GM10248 (cell line): Measurements from ENCODE around the gene SDHAF1.
"Not testable (repeated sequence)": the region's sequence is repeated elsewhere in the genome, so short reads cannot be mapped to it uniquely, and the experiment has no call there.

ENCODE experiments used
- CTCF ChIA-PET: fragments of 300-600 bp; sonication (Branson Sonifier 250); formaldehyde crosslinking; extraction: SDS; loops from one replicate; lab custom pipeline; 2021; ENCODE audit warnings: antibody characterized with exemption; lab: Yijun Ruan, JAX
- POLR2A ChIA-PET: fragments of 350-650 bp; sonication (Branson Sonifier 250); formaldehyde crosslinking; extraction: SDS; loops from one replicate; lab custom pipeline; 2020; ENCODE audit warnings: antibody characterized with exemption; lab: Yijun Ruan, JAX
- DNase-seq: peaks from one replicate; pipeline ENCODE4 v3.0.0; 2012; ENCODE audit errors: extremely low spot score
- CTCF ChIP-seq: IDR thresholded peaks from 2 replicates; pipeline ENCODE4 v1.5.1; 2012; ENCODE audit warnings: mild to moderate bottlenecking, low read depth; ENCODE audit errors: extremely low read depth, missing control alignments, control extremely low read depth

The SDHAF1 gene

GRCh38 chr19:35975608-35976214, 19.3 kb upstream of the SDHAF1 start:
- ChIA-PET POLR2A (no interaction called here), CTCF (no interaction called here)
- DNase-seq = no peak
- TF ChIP-seq CTCF = no peak

GRCh38 chr19:35977446-35978222, 17.4 kb upstream of the SDHAF1 start:
- DNase-seq = no peak
- ChIA-PET POLR2A (no interaction called here), CTCF (interaction anchor here (1.1 kb wide), 1 partner anchor 9 kb away, joined by 3 read pairs; no protein-coding TSS in a partner anchor)
- TF ChIP-seq CTCF = peak; percentile 18

- no peak for DNase-seq
- CTCF ChIA-PET = no interaction called here
- TF ChIP-seq CTCF = no peak
- POLR2A ChIA-PET = no interaction called here
These were observed 16.7 kb upstream of the SDHAF1 start for GRCh38 chr19:35978271-35978670.

GRCh38 chr19:35978832-35979365, 16.1 kb upstream of the SDHAF1 start:
- TF ChIP-seq CTCF = no peak
- ChIA-PET CTCF (no interaction called here), POLR2A (no interaction called here)
- DNase-seq = no peak

- POLR2A ChIA-PET, DNase-seq, CTCF ChIA-PET: not testable (repeated sequence)
These were observed 14.0 kb upstream of the SDHAF1 start for GRCh38 chr19:35980997-35981396.

- TF ChIP-seq CTCF = no peak
- CTCF ChIA-PET = no interaction called here
- POLR2A ChIA-PET = no interaction called here
- DNase-seq = no peak
These were observed 11.8 kb upstream of the SDHAF1 start for GRCh38 chr19:35983177-35983576.

- ChIA-PET POLR2A (no interaction called here), CTCF (interaction anchor here (1.0 to 1.3 kb wide), 2 partner anchors 9 to 18 kb away, joined by 3 to 4 read pairs; no protein-coding TSS in a partner anchor)
- no peak for TF ChIP-seq CTCF
- no peak for DNase-seq
These were observed 8.9 kb upstream of the SDHAF1 start for GRCh38 chr19:35986111-35986510.
